Measurements from ENCODE around the gene OR4C3.
"Not testable (repeated sequence)": the region's sequence is repeated elsewhere in the genome, so short reads cannot be mapped to it uniquely, and the experiment has no call there.

The OR4C3 gene

GRCh38 chr11:48324620-48325019 is at the start of gene OR4C3:
OR4C3 (plus strand) TSS chr11:48324920; CDS start chr11:48325022, 102 bp downstream.
- not testable (repeated sequence) for DNase-seq (ENCODE audit: low spot score)

- DNase-seq (ENCODE audit: low spot score): no peak
Measured at GRCh38 chr11:48305923-48306322, 18.8 kb upstream of the OR4C3 start, which contains the start of gene OR4S1. OR4S1 (plus strand) TSS chr11:48306223; CDS start chr11:48306223, 0 bp downstream.

DNA sequence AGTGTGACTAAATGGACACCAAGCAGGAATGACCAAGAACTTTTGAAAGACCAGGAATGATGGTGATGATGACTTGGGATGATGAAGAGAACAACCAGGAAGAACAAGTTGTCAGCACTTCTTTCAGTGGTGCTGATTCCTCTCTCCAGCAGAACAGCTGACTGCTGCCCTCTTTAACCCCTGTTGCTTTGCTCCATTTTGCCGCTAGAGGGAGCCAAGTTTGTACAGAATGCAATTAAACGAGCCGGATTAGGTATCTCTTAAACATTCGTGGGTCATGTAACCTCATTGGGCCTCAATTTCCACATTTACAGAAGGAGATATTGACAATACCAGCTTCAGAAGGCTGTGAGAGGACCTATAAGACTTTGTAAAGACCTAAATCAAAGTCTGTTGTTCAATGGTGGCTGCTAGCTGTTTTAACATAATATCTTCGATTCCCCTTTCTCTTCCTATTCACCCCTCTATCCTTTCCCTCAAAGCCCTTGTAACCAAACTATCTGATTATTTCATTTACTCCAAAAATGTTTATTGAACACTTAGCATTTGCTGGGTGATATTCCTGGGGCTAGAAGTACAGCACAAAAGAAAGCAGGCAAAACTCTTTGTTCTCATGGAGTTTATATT is 16.8 kb upstream of the OR4C3 start:
- DNase-seq (ENCODE audit: low spot score): no peak

DNA sequence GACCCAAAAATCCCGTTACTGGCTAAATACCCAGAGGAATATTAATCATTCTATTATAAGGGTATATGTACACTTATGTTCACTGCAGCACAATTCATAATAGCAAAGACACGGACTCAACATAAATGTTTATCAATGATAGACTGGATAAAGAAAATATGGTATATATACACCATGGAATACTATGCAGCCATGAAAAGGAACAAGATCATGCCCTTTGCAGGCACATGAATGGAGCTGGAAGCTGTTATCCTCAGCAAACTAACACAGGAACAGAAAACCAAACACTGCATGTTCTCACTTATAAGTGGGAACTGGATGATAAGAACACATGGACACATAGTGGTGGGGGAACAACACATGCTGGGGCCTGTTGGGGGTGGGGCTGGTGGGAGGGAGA is 11.1 kb upstream of the OR4C3 start:
- not testable (repeated sequence) for DNase-seq (ENCODE audit: low spot score)

DNA sequence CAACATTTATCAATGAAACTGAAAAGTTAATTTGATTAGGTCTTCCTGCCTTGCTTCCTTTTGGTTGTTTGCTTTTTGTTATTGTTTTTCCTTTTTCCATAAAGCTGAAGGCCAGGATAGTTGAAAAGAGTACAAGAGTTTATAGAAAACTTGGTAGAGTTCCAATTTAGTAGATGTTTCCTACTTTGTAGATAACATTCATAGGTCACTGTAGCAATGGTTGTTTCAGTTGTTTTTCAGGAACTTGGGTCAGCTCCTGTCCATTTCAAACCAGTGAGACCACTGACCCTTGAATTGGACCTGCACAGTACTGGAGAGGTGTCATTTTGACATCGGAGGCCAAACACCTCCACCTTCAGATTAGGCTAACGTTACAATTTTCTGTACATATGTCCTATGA is 4.9 kb upstream of the OR4C3 start:
- not testable (repeated sequence) for DNase-seq (ENCODE audit: low spot score)

- no peak for DNase-seq (ENCODE audit: low spot score)
Measured at GRCh38 chr11:48341466-48341865, 16.7 kb downstream of the OR4C3 start.

DNA sequence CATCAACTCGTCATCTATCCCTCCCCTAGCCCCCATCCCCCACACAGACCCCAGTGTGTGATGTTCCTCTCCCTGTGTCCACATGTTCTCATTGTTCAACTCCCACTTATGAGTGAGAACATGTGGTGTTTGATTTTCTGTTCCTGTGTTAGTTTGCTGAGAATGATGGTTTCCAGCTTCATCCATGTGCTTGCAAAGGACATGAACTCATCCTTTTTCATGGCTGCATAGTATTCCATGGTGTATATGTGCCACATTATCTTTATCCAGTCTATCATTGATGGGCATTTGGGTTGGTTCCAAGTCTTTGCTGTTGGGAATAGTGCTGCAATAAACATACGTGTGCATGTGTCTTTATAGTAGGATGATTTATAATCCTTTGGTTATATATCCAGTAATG is 17.8 kb downstream of the OR4C3 start:
- not testable (repeated sequence) for DNase-seq (ENCODE audit: low spot score)

- DNase-seq (ENCODE audit: low spot score): not testable (repeated sequence)
Measured at GRCh38 chr11:48346286-48346685, 21.6 kb downstream of the OR4C3 start.

- no peak for DNase-seq (ENCODE audit: low spot score)
Measured at GRCh38 chr11:48354013-48354412, 29.3 kb downstream of the OR4C3 start.

DNA sequence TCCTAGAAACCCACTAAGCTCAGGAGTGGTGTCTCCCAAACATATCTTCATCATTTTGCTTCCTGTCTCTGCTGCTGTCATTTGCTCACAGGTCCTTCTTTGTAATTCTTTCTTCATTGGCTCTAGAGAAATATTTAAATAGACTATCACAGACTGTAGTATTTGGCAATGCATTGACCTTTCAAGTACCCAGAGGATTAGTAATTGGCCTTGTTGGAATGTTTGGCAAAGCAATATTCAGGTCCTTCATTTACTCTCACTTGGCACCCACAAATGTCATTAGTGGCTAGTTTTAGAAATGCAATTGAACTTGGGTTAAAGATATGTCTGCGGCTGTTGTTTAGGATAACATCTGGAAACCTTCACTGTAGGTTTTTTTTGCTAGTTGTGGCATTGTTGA is 30.0 kb downstream of the OR4C3 start:
- DNase-seq (ENCODE audit: low spot score): no peak

DNA sequence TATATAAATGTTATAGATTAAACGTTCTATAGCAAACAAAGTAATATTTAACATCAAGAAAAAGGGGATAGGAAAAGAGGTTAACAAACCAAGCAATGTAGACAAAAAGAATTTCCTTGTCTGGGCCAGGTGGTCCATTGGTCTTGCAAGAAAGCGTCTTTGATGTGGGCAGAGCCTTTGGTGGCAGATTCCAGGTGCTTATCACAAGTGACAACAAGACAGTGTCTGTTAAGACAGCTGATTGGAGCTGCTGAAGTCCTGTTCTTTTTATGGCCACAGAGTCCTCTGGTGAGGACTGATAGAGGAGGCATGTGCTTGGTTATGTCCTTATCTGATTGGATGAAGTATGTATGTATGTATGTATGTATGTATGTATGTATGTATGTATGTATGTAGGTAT is 36.6 kb downstream of the OR4C3 start:
- DNase-seq (ENCODE audit: low spot score): not testable (repeated sequence)

DNA sequence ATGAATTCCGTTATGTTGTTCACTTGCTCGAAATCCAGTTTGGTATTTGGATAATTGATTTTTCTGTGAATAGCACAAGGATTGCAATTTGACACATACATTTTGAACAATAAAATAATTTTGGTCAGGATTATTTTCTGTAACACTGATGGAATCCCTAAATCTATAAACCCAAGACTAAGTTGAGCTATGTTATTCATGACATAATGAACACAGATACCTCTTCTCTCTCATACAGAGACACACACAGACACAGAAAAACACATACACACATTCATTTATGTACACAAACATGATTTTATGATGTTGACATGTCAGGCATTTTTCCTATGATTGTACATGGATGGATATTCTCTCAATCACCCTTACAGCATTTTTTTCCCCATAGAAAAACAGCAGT is 41.6 kb downstream of the OR4C3 start, which contains the start of gene OR4C5:
TSS of gene OR4C5 (minus strand) at position 101 of the 400 bp plus-strand sequence. CDS start at position 101, 0 bp downstream.
- no peak for DNase-seq (ENCODE audit: low spot score)
